Prostate gland (tissue), 2 donors: ENCODE results near the gene SPON1. TPM values are rescaled to one million over a fixed set of nuclear protein-coding genes. Genes with fewer than 3 reads are reported as not detected.

Experiments used
- DNase-seq: peaks from one replicate; pipeline ENCODE4 v3.0.0-alpha.2; 2019; ENCODE audit warnings: low spot score
- H3K27ac ChIP-seq, 2 donors: fragments of 200-600 bp; sonication (generic); 2 replicates each; pipeline ENCODE4 v1.5.1; 2017 to 2019
- H3K27me3 ChIP-seq: fragments of 200-600 bp; sonication (generic); replicated peaks from 2 replicates; pipeline ENCODE4 v1.5.1; 2019; ENCODE audit not compliant: insufficient read depth
- H3K36me3 ChIP-seq, 2 donors: fragments of 200-600 bp; sonication (generic); 1 replicate in 1 of 2; 2 replicates in 1 of 2; pipeline versions ENCODE4 v1.5.1 to v1.8.1; 2017 to 2019
- H3K4me1 ChIP-seq: fragments of 200-600 bp; sonication (generic); replicated peaks from 2 replicates; pipeline ENCODE4 v1.5.1; 2019
- H3K4me3 ChIP-seq, 2 donors: fragments of 200-600 bp; sonication (generic); 2 replicates each; pipeline ENCODE4 v1.5.1; 2017 to 2019
- H3K9me3 ChIP-seq: fragments of 200-600 bp; sonication (generic); 2 replicates; pipeline ENCODE4 v1.5.1; 2017
- CTCF ChIP-seq, 4 experiments: fragments of 200-600 bp in 2 of 4; fragments of 450-650 bp in 2 of 4; sonication (generic) in 2 of 4; IDR thresholded peaks; 1 replicate in 3 of 4; 2 replicates in 1 of 4; pipeline ENCODE4 v1.5.1; 2016 to 2019; ENCODE audit warnings: antibody characterized with exemption in 4 of 4, mild to moderate bottlenecking in 2 of 4, moderate library complexity in 2 of 4
- POLR2A ChIP-seq: fragments of 450-650 bp; IDR thresholded peaks from one replicate; pipeline ENCODE4 v1.6.1; 2016; ENCODE audit warnings: antibody characterized with exemption, mild to moderate bottlenecking
- POLR2AphosphoS5 ChIP-seq: sonication (generic); formaldehyde crosslinking; IDR thresholded peaks from one replicate; pipeline ENCODE4 v1.6.1; 2017; ENCODE audit warnings: antibody characterized with exemption
- WGBS: methylation state at CpG from one replicate; pipeline ENCODE4 v1.1.5; 2018; 5-methylcytosine and 5-hydroxymethylcytosine counted together
- intact Hi-C: fragments of 100-400 bp; cut with DNase I; formaldehyde crosslinking; loops from one replicate; pipeline ENCODE4 v1.14.2; 2022
- total RNA-seq, 2 donors: library from RNA; depleted of rRNA; stranded (reverse); fragments of >200 nt; gene quantifications; one replicate each; pipeline ENCODE4 v1.1.0, GENCODE V29; 2016

Gene SPON1
- total RNA-seq, 2 donors from 2014 or later, result 13.7 to 28.2 TPM

GRCh38 chr11:14240221-14240620 is 277.7 kb downstream of the SPON1 start:
- intact Hi-C loops, result loop anchor here (10.0 kb wide), 1 partner anchor 465 kb away; no protein-coding TSS in a partner anchor
- Histone ChIP-seq H3K27me3 (no peaks in the 10 kb centered on the region), H3K4me1 (no peaks in the 10 kb centered on the region), H3K36me3 (no peaks in the 10 kb centered on the region), H3K9me3 (no peaks in the 10 kb centered on the region), H3K27ac (no peak overlapping the region), H3K4me3 (no peak overlapping the region)
- DNase-seq, result no peak
- TF ChIP-seq CTCF (IDR thresholded peaks at IDR 0.05) (no peak), POLR2A (no peak), POLR2AphosphoS5 (no peak)

- intact Hi-C loops, result loop anchor here (10.0 kb wide), 1 partner anchor 466 kb away; no protein-coding TSS in a partner anchor
- WGBS, result 91% methylated on average over 4 of the region's 4 CpGs
- H3K27ac ChIP-seq, result no peak overlapping the region
- no peak overlapping the region for H3K4me3 ChIP-seq
- no peaks in the 10 kb centered on the region for H3K27me3 ChIP-seq
- no peak for TF ChIP-seq CTCF (IDR thresholded peaks at IDR 0.05)
- TF ChIP-seq POLR2AphosphoS5, result no peak
- TF ChIP-seq POLR2A, result no peak
- H3K9me3 ChIP-seq, result no peaks in the 10 kb centered on the region
- H3K36me3 ChIP-seq, result no peaks in the 10 kb centered on the region
- DNase-seq, result no peak
- no peaks in the 10 kb centered on the region for H3K4me1 ChIP-seq
Observed at GRCh38 chr11:14240951-14241350, 278.4 kb downstream of the SPON1 start.

GRCh38 chr11:14242187-14242586 is 279.7 kb downstream of the SPON1 start:
- WGBS, result 67% methylated on average over 4 of the region's 4 CpGs
- Histone ChIP-seq H3K9me3 (no peaks in the 10 kb centered on the region), H3K27me3 (no peaks in the 10 kb centered on the region), H3K36me3 (no peaks in the 10 kb centered on the region), H3K4me3 (no peak overlapping the region), H3K4me1 (no peaks in the 10 kb centered on the region), H3K27ac (no peak overlapping the region)
- TF ChIP-seq CTCF (IDR thresholded peaks at IDR 0.05) (no peak), POLR2A (no peak), POLR2AphosphoS5 (no peak)
- no peak for DNase-seq
- intact Hi-C loops, result loop anchor here (10.0 kb wide), 1 partner anchor 467 kb away; no protein-coding TSS in a partner anchor

GRCh38 chr11:14242733-14243132 is 280.2 kb downstream of the SPON1 start:
- H3K27ac ChIP-seq, result no peak overlapping the region
- intact Hi-C loops, result loop anchor here (10.0 kb wide), 1 partner anchor 468 kb away; no protein-coding TSS in a partner anchor
- no peak for DNase-seq
- H3K4me1 ChIP-seq, result no peaks in the 10 kb centered on the region
- H3K4me3 ChIP-seq, result no peak overlapping the region
- no peaks in the 10 kb centered on the region for H3K27me3 ChIP-seq
- TF ChIP-seq CTCF (IDR thresholded peaks at IDR 0.05) (no peak), POLR2AphosphoS5 (no peak), POLR2A (no peak)
- 98% methylated on average over 4 of the region's 4 CpGs for WGBS
- H3K36me3 ChIP-seq, result no peaks in the 10 kb centered on the region
- no peaks in the 10 kb centered on the region for H3K9me3 ChIP-seq

GRCh38 chr11:14244926-14245325 is 282.4 kb downstream of the SPON1 start:
- no peaks in the 10 kb centered on the region for H3K4me1 ChIP-seq
- H3K4me3 ChIP-seq, result no peak overlapping the region
- no peaks in the 10 kb centered on the region for H3K27me3 ChIP-seq
- TF ChIP-seq POLR2AphosphoS5 (no peak), CTCF (IDR thresholded peaks at IDR 0.05) (no peak)
- no peak for DNase-seq
- H3K27ac ChIP-seq, result no peak overlapping the region
- no peaks in the 10 kb centered on the region for H3K9me3 ChIP-seq
- 91% methylated on average over 8 of the region's 8 CpGs for WGBS
- no peaks in the 10 kb centered on the region for H3K36me3 ChIP-seq
- intact Hi-C loops, result loop anchor here (5.0 to 10.0 kb wide), 2 partner anchors 93 to 470 kb away; no protein-coding TSS in a partner anchor
